ENCODE measurements around the gene PLEKHG5.

DNA sequence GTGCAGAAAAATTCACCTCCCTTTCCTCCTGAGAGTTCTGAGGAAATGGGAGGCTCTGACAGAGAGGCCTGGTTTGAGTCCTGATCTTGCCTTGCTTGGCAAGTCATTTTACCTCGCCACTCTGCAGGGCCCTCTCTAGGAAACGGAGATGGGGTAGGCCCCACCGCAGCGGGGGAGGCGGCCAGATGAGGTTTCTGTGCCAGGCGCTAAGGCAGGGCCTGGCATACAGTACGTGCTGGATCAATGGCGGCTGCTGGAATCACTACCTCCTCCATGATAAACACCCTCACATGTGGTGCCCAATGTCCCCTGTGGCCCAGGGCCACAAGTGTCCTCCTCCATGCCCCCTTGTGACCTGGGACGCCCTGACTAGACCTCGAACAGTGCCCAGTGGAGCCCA is 499 bp upstream of the PLEKHG5 start:
- TF ChIP-seq BHLHE40 (IDR thresholded peaks at IDR 0.05; ENCODE audit: borderline replicate concordance) (no peak), SUZ12 (IDR thresholded peaks at IDR 0.05) (no peak), SP1 (IDR thresholded peaks at IDR 0.05) (no peak), FOXK2 (IDR thresholded peaks at IDR 0.05) (no peak), NFRKB (IDR thresholded peaks at IDR 0.05) (no peak), ELF4 (IDR thresholded peaks at IDR 0.05) (no peak), PKNOX1 (IDR thresholded peaks at IDR 0.05) (no peak), FOXA1 (IDR thresholded peaks at IDR 0.05) (no peak), ZNF384 (IDR thresholded peaks at IDR 0.05) (no peak), HDGF (IDR thresholded peaks at IDR 0.05; ENCODE audit: borderline replicate concordance) (no peak), CTBP1 (IDR thresholded peaks at IDR 0.05; ENCODE audit: borderline replicate concordance) (no peak), ARNT (IDR thresholded peaks at IDR 0.05) (no peak), FOXM1 (IDR thresholded peaks at IDR 0.05; ENCODE audit: borderline replicate concordance) (no peak), TARDBP (IDR thresholded peaks at IDR 0.05) (no peak)

Measured in HEK293T (cell line).